ENCODE results near the gene KBTBD2. TPM values are rescaled to one million over a fixed set of nuclear protein-coding genes. Genes with fewer than 3 reads are reported as not detected.
"Not testable (repeated sequence)": the region's sequence is repeated elsewhere in the genome, so short reads cannot be mapped to it uniquely, and the experiment has no call there.

The KBTBD2 gene
- total RNA-seq, 2 donors from 2014 or later = 13.5 to 14.8 TPM

- H3K9me3 ChIP-seq = no peaks in the 10 kb centered on the region
- intact Hi-C loops (cut with DNase I) = loop anchor here (5.0 kb wide), 1 partner anchor 33 kb away; no protein-coding TSS in a partner anchor
These were observed 44.0 kb upstream of the KBTBD2 start for GRCh38 chr7:32935558-32935957.

GRCh38 chr7:32930378-32930777 lies 38.8 kb upstream of the KBTBD2 start:
- Histone ChIP-seq H3K36me3 (replicated peaks in 1 of 2; ENCODE audit: insufficient read depth in 1 of 2, low read depth in 2 of 2) (peaks cover 0 to 4% of the 10 kb centered on the region in 2 donors), H3K4me1 (no peaks in the 10 kb centered on the region), H3K4me3 (no peak overlapping the region), H3K9me3 (no peaks in the 10 kb centered on the region), H3K27ac (no peak overlapping the region), H3K27me3 (no peaks in the 10 kb centered on the region)
- ATAC-seq (no peak), DNase-seq (no peak)
- intact Hi-C loops (cut with DNase I) = no loop called here
- TF ChIP-seq CTCF (IDR thresholded peaks at IDR 0.05) = no peak
- TF ChIP-seq POLR2A (IDR thresholded peaks at IDR 0.05) = no peak
- WGBS, 2 donors = 92 to 94% methylated on average over 2 to 7 of the region's 7 CpGs

More at GRCh38 chr7:32935558-32935957, 44.0 kb upstream of the KBTBD2 start:
- Histone ChIP-seq H3K4me1 (peaks cover 13% of the 10 kb centered on the region), H3K27me3 (no peaks in the 10 kb centered on the region), H3K27ac (no peak overlapping the region), H3K4me3 (no peak overlapping the region), H3K36me3 (replicated peaks in 1 of 2; ENCODE audit: insufficient read depth in 1 of 2, low read depth in 2 of 2) (peaks cover 0 to 2% of the 10 kb centered on the region in 2 donors)
- DNase-seq (no peak), ATAC-seq (no peak)
- WGBS, 2 donors = 77 to 86% methylated on average over 1 of the region's 1 CpG
- TF ChIP-seq CTCF (IDR thresholded peaks at IDR 0.05) = no peak
- no peak for TF ChIP-seq POLR2A (IDR thresholded peaks at IDR 0.05)

GRCh38 chr7:32929430-32930143 lies 38.0 kb upstream of the KBTBD2 start:
- ATAC-seq (no peak), DNase-seq (no peak)
- WGBS, 2 donors = 90% methylated on average over 11 to 13 of the region's 13 CpGs
- intact Hi-C loops (cut with DNase I) = no loop called here
- TF ChIP-seq CTCF (IDR thresholded peaks at IDR 0.05) (no peak), POLR2A (IDR thresholded peaks at IDR 0.05) (no peak)
- H3K36me3 ChIP-seq (replicated peaks in 1 of 2; ENCODE audit: insufficient read depth in 1 of 2, low read depth in 2 of 2) = peaks cover 0 to 4% of the 10 kb centered on the region in 2 donors
- no peak overlapping the region for H3K27ac ChIP-seq
- no peaks in the 10 kb centered on the region for H3K27me3 ChIP-seq
- no peaks in the 10 kb centered on the region for H3K4me1 ChIP-seq
- H3K9me3 ChIP-seq = no peaks in the 10 kb centered on the region
- H3K4me3 ChIP-seq = no peak overlapping the region

GRCh38 chr7:32928785-32929298 lies 37.3 kb upstream of the KBTBD2 start:
- no peaks in the 10 kb centered on the region for H3K9me3 ChIP-seq
- DNase-seq = no peak
- peaks cover 0 to 4% of the 10 kb centered on the region in 2 donors for H3K36me3 ChIP-seq (replicated peaks in 1 of 2; ENCODE audit: insufficient read depth in 1 of 2, low read depth in 2 of 2)
- WGBS, 2 donors = 87 to 97% methylated on average over 2 of the region's 2 CpGs
- TF ChIP-seq POLR2A (IDR thresholded peaks at IDR 0.05) = no peak
- no peak for TF ChIP-seq CTCF (IDR thresholded peaks at IDR 0.05)
- no peaks in the 10 kb centered on the region for H3K4me1 ChIP-seq
- H3K27ac ChIP-seq = no peak overlapping the region
- no peaks in the 10 kb centered on the region for H3K27me3 ChIP-seq
- intact Hi-C loops (cut with DNase I) = no loop called here
- ATAC-seq = no peak
- H3K4me3 ChIP-seq = no peak overlapping the region

GRCh38 chr7:32921896-32922295 lies 30.3 kb upstream of the KBTBD2 start:
- H3K36me3 ChIP-seq (replicated peaks in 1 of 2; ENCODE audit: insufficient read depth in 1 of 2, low read depth in 2 of 2) = peaks cover 0 to 3% of the 10 kb centered on the region in 2 donors
- no peaks in the 10 kb centered on the region for H3K27me3 ChIP-seq
- 75 to 88% methylated on average over 2 of the region's 2 CpGs for WGBS, 2 donors
- DNase-seq (no peak), ATAC-seq (no peak)
- no peaks in the 10 kb centered on the region for H3K9me3 ChIP-seq
- H3K4me3 ChIP-seq = no peak overlapping the region
- intact Hi-C loops (cut with DNase I) = no loop called here
- no peaks in the 10 kb centered on the region for H3K4me1 ChIP-seq
- H3K27ac ChIP-seq = no peak overlapping the region
- TF ChIP-seq CTCF (IDR thresholded peaks at IDR 0.05) = no peak
- no peak for TF ChIP-seq POLR2A (IDR thresholded peaks at IDR 0.05)

GRCh38 chr7:32916994-32917393 lies 25.4 kb upstream of the KBTBD2 start:
- H3K4me1 ChIP-seq; intact Hi-C loops (cut with DNase I); ATAC-seq; DNase-seq; H3K9me3 ChIP-seq; H3K27ac ChIP-seq; H3K27me3 ChIP-seq; H3K36me3 ChIP-seq (replicated peaks in 1 of 2; ENCODE audit: insufficient read depth in 1 of 2, low read depth in 2 of 2); H3K4me3 ChIP-seq: not testable (repeated sequence)
- 93 to 100% methylated on average over 3 of the region's 7 CpGs for WGBS, 2 donors
